RPMI7951 (cell line): Measurements from ENCODE around the gene HOXD8. TPM values are rescaled to one million over a fixed set of nuclear protein-coding genes. Genes with fewer than 3 reads are reported as not detected.

Source experiments
- DNase-seq: peaks from one replicate; pipeline ENCODE4 v3.0.0-alpha.2; 2012; ENCODE audit warnings: low read depth
- total RNA-seq: library from RNA; depleted of rRNA; stranded (reverse); fragments of >200 nt; shearing (Covaris generic); gene quantifications from 2 replicates; pipeline ENCODE4 v1.2.3, GENCODE V29; 2014

Gene HOXD8
- total RNA-seq, 1 experiment from 2014 or later = 16.1 TPM

- no peak for DNase-seq
Measured at GRCh38 chr2:176102309-176102866, 27.1 kb upstream of the HOXD8 start.

- no peak for DNase-seq
Measured at GRCh38 chr2:176103194-176103593, 26.3 kb upstream of the HOXD8 start.

GRCh38 chr2:176103742-176104315 is 25.7 kb upstream of the HOXD8 start:
- DNase-seq = no peak

GRCh38 chr2:176104316-176105077 is 25.0 kb upstream of the HOXD8 start:
- no peak for DNase-seq

GRCh38 chr2:176105078-176105729 is 24.3 kb upstream of the HOXD8 start:
- DNase-seq = no peak

GRCh38 chr2:176105730-176106580 is 23.6 kb upstream of the HOXD8 start:
- no peak for DNase-seq

GRCh38 chr2:176106581-176107539 is 22.6 kb upstream of the HOXD8 start, which contains the start of gene HOXD11:
HOXD11 (plus strand) TSS chr2:176107280; CDS start chr2:176107356, 76 bp downstream.
- DNase-seq = no peak

GRCh38 chr2:176107731-176108181 is 21.7 kb upstream of the HOXD8 start:
- DNase-seq = no peak

- no peak for DNase-seq
Measured at GRCh38 chr2:176109192-176109901, 20.2 kb upstream of the HOXD8 start.

- DNase-seq = no peak
Measured at GRCh38 chr2:176109946-176110345, 19.6 kb upstream of the HOXD8 start.

GRCh38 chr2:176110415-176111308 is 18.8 kb upstream of the HOXD8 start:
- no peak for DNase-seq

GRCh38 chr2:176111309-176111663 is 18.2 kb upstream of the HOXD8 start:
- DNase-seq = peak; percentile 60

- no peak for DNase-seq
Measured at GRCh38 chr2:176111846-176112374, 17.6 kb upstream of the HOXD8 start.

- no peak for DNase-seq
Measured at GRCh38 chr2:176112375-176113302, 16.9 kb upstream of the HOXD8 start.

- no peak for DNase-seq
Measured at GRCh38 chr2:176114120-176114929, 15.2 kb upstream of the HOXD8 start.

GRCh38 chr2:176114930-176115625 is 14.4 kb upstream of the HOXD8 start:
- no peak for DNase-seq
